PC-9 (cell line): ENCODE measurements around the gene ADGRA1.

Experiments used
- EZH2 ChIP-seq: fragments of 200-600 bp; sonication (generic); IDR thresholded peaks from 2 replicates; pipeline ENCODE4 v1.8.0; 2017; ENCODE audit warnings: antibody characterized with exemption, low read depth
- TF ChIP-seq, protein P1 (sequence below): fragments of 200-600 bp; sonication (generic); conservative IDR thresholded peaks from 2 replicates; pipeline ENCODE4 v1.6.1; 2017; ENCODE audit warnings: mixed run types, antibody characterized with exemption, mild to moderate bottlenecking, moderate library complexity

DNA sequence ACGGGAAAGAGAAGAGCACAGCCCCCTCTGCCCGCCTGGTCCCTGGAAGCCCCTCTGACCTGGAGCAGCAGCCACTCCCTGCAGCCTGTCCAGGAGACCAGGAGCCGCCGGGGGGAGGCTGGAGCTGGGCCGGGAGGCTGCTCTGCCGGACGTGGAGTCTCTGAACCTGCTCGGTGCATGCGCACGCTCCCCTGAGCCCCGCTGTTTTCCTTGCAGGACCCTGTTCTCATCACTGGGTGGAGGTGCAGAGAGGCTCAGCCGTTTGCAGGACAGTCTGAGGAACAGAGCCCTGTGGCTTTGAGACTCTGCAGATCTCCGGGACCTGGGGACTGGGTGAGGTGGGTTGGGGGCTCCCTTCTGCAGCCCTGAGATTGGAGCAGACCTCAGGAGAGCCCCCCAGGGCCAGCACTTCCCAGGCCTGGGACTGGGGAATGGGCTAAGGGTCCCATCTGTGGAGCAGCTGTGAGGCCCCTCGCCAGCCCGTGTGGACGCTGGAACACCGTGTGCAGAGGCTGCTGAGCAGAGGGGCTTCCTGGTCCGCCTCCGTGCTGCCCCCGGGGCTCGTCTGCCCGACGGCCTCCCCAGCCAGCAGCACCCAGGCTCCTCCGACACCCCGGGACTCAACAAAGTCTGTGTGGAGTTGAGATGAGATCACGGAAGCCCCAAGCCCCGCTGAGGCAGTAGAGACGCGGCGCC lies 48.5 kb upstream of the ADGRA1 start:
- TF ChIP-seq, protein P1, sequence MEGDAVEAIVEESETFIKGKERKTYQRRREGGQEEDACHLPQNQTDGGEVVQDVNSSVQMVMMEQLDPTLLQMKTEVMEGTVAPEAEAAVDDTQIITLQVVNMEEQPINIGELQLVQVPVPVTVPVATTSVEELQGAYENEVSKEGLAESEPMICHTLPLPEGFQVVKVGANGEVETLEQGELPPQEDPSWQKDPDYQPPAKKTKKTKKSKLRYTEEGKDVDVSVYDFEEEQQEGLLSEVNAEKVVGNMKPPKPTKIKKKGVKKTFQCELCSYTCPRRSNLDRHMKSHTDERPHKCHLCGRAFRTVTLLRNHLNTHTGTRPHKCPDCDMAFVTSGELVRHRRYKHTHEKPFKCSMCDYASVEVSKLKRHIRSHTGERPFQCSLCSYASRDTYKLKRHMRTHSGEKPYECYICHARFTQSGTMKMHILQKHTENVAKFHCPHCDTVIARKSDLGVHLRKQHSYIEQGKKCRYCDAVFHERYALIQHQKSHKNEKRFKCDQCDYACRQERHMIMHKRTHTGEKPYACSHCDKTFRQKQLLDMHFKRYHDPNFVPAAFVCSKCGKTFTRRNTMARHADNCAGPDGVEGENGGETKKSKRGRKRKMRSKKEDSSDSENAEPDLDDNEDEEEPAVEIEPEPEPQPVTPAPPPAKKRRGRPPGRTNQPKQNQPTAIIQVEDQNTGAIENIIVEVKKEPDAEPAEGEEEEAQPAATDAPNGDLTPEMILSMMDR = no peak
- TF ChIP-seq EZH2 = no peak
